Iris pigment epithelial cell (primary cell): ENCODE data around the gene TUNAR.

Source experiments
- DNase-seq: peaks from one replicate; pipeline ENCODE4 v3.0.0-alpha.2; 2011; ENCODE audit warnings: low read depth

TUNAR gene

GRCh38 chr14:95918466-95918865 is 41.8 kb downstream of the TUNAR start:
- DNase-seq, result no peak

DNA sequence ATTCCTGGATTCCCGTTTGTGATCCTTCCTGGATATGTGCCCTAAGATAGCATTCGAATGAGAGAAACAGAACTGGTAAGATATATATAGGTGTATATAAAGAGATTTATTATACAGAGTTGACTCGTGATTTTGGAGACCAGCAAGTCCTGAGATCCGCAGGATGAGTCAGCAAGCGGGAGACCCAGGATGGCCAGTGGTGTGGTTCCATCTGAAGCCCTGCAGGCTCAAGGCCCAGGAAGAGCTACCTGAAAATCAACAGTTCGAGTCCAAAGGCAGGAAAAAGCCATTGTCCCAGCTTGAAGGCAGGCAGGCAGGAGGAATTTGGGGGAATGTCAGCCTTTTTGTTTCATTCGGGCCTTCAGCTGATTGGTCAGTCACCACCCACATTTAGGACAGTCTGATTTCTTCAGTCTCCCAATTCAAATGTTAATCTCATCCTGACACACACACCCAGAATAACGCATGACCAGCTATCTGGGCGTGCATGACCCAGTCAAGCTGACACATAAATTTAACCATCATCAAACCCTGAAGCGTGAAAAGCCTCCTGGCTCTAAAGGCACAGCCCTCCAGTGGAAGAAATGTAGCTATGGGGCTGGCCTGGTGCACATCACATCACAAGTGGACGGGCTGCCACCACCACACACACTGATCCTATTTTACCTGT is 44.3 kb downstream of the TUNAR start:
- no peak for DNase-seq

- no peak for DNase-seq
Observed at GRCh38 chr14:95922080-95922479, 45.4 kb downstream of the TUNAR start.

- DNase-seq, result no peak
Observed at GRCh38 chr14:95928751-95929150, 52.1 kb downstream of the TUNAR start.

DNA sequence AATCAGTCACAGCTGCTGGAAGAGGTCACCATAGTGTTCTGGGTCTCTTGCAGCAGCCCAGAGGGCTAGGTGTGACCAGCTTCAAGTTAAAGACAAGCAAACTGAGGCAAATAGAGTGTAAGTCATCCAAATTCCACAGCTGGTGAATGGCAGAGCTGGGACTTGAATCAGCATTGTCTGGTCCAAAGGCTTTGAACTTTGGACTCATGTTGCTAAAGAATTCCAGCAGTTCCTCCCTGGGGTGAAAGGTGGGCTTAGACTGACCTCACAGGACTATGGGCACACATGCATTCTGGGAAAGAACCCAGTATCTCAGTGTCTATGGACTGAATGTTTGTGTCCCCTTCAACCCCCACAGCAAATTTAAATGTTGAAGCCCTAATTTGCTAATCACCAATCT is 54.8 kb downstream of the TUNAR start:
- DNase-seq, result no peak

- peak; percentile 26 for DNase-seq
Observed at GRCh38 chr14:95935228-95935822, 58.7 kb downstream of the TUNAR start.

DNA sequence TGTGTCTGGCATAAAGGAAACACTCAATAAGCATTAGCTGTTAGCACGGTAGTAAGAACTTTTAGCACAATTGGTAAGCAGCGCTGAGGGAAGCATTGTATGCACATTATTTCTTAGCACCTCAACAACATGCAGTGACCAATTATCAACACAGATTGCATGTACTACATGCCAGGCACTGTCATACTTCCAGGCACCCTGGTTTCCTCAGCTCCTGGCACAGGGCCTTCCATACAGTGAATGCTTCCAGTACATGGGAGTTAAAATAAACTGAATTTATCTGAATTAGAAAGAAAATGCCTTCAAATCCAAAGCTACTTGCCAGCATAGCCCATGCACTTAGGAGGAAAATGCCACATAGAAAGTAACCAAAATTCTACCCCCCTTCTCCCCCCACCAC is 59.4 kb downstream of the TUNAR start:
- DNase-seq, result no peak

GRCh38 chr14:95939335-95939734 is 62.7 kb downstream of the TUNAR start:
- no peak for DNase-seq

DNA sequence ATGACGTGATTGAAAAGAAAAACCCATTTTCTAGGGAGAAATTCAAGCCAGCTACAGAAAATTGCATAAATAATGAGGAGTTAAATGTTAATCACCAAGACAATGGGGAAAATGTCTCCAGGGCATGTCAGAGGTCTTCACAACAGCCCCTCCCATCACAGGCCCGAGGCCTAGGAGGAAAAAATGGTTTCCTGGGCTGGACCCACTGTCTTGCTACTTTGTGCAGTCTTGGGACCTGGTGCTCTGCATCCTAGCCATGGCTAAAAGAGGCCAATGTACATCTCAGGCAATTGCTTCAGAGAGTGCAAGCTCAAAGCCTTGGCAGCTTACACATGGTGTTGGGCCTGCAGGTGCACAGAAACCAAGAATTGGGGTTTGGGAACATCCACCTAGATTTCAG is 65.3 kb downstream of the TUNAR start:
- DNase-seq, result no peak

DNA sequence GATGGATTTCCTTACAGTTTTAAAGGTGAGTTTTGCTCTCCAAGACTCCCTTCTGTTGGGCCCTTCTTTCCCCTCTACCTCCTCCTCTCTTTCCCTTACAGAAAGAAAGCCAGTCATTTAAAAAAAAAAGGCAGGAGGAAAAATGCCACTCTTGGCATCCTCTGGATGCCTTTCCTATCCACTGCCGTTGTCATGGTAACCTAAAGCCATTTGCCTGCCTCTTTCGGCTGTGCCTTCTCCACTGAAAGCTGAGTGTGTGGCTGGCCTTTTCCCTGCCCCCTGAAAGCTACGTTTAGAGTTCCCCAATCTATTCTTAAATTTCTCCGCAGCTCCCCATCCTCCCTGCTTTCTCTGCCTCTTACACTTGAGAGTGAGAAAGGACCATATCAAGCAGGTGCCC is 67.1 kb downstream of the TUNAR start:
- no peak for DNase-seq

GRCh38 chr14:95944462-95944861 is 67.8 kb downstream of the TUNAR start:
- DNase-seq, result no peak

DNA sequence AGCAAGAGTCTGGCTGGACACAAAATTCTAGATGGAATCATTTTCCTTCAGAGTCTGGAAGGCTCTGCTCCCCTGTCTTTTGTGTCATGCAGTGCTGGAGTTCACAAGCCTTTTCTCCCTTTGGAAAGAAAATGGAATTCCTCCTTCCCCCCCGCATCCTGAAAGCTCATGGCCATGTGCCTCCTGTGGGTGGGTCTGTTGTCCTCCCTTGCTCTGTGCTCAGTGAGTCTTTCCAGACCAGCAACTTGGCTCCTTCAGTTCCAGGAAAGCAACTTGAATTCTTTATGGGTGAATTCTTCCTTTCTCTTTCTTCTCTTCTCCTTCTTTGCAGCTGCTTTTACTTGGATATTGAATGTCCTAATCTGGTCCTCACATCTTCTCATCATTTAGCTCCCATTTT is 70.2 kb downstream of the TUNAR start:
- no peak for DNase-seq

- DNase-seq, result no peak
Observed at GRCh38 chr14:95948558-95948981, 71.9 kb downstream of the TUNAR start.

GRCh38 chr14:95951359-95951758 is 74.7 kb downstream of the TUNAR start:
- no peak for DNase-seq

- peak; percentile 4 for DNase-seq
Observed at GRCh38 chr14:95953111-95953724, 76.6 kb downstream of the TUNAR start.

GRCh38 chr14:95956601-95957460 is 80.2 kb downstream of the TUNAR start:
- no peak for DNase-seq

DNA sequence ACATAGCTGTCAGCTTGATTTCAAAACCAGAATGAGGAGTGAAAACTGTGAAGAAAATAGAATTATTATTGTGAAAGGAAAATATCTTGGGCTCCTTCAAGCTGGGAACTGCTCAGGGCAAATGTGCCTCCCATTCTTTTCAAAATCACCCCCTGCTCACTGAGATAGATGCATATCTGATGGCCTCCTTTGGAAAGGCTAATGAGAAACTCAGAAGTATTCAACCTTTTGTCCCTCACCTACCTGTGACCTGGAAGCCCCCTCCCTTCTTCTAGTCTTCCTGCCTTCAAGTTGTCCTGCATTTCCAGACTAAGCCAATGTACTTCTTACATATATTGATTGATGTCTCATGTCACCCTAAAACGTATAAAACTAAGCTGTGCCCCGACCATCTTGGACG is 81.5 kb downstream of the TUNAR start:
- DNase-seq, result no peak

DNA sequence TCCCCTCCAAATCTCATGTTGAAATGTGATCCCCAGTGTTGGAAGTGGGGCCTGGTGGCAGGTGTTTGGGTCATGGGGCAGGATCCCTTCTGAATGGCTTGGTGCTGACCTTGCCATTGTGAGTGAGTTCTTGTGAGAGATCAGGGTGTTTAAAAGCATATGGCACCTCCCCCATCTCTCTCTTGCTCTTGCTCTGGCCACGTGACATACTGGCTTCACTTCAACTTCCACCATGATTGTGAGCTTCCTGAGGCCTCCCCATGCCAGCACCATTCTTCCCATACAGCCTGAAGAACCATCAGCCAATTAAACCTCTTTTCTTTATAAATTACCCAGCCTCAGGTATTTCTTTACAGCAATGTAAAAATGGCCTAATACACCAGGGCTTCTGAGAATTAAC is 82.7 kb downstream of the TUNAR start:
- no peak for DNase-seq

DNA sequence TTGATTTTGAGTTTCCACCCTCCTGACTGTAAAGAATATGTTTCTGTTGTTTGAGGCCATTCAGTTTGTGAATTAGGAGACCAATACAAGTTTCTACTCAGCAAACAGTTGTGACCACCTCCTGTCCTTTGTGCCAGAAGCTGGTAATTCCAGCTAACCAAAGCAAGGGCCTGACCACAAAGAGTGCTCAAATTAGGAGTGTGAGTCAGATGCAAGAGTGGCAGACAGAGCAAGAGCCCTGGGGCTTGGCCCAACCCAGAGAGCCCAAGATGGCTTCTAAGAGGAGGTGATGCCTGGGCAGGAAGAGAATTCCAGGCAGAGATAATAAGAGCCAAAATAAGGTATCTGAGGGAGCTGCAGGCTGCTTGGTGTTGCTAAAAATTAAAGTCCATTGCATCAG is 84.8 kb downstream of the TUNAR start:
- DNase-seq, result no peak

- no peak for DNase-seq
Observed at GRCh38 chr14:95964901-95965300, 88.3 kb downstream of the TUNAR start.

GRCh38 chr14:95968048-95968447 is 91.4 kb downstream of the TUNAR start:
- DNase-seq, result peak; percentile 3
